Measurements from ENCODE around the gene CBY3.
"Not testable (repeated sequence)": the region's sequence is repeated elsewhere in the genome, so short reads cannot be mapped to it uniquely, and the experiment has no call there.

DNA sequence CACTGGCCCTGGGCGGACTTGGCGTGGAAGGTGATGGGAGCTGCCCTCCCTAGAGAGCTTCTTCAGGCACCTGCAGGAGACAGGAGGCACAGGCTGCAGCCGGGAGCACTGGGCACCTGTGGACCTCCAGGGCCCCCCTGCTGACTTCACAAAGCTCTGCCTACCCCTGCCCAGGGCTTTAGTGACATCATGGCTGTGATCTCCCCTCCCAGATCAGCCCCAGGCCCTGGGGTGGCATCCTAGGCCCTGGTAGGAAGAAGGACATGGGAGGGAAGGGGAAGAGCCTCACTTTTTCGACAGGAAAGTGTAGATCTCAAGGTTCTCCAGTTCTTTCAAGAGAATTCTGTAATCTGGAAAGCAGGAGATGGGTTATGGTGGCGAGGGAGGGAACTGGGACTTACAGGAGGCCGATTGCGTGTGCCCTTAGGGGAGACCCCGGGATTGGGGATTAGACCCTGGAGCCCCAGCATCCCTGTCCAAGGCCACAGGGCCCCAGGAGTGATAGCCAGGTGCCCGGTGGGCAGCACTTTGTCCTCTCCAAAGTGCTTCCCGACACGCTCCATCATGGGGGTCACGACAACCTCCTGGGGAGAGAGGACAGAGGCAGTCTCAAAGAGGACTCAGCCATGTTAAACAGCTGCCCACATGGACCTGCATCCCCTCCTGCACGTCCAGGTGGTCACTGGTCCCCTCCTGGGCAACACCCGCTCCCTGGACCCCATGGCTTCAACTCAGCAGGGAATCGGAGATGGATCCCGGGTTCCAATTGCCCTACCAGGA is 37.5 kb downstream of the CBY3 start:
- TF ChIP-seq, protein P1, sequence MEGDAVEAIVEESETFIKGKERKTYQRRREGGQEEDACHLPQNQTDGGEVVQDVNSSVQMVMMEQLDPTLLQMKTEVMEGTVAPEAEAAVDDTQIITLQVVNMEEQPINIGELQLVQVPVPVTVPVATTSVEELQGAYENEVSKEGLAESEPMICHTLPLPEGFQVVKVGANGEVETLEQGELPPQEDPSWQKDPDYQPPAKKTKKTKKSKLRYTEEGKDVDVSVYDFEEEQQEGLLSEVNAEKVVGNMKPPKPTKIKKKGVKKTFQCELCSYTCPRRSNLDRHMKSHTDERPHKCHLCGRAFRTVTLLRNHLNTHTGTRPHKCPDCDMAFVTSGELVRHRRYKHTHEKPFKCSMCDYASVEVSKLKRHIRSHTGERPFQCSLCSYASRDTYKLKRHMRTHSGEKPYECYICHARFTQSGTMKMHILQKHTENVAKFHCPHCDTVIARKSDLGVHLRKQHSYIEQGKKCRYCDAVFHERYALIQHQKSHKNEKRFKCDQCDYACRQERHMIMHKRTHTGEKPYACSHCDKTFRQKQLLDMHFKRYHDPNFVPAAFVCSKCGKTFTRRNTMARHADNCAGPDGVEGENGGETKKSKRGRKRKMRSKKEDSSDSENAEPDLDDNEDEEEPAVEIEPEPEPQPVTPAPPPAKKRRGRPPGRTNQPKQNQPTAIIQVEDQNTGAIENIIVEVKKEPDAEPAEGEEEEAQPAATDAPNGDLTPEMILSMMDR (IDR thresholded peaks at IDR 0.05; ENCODE audit: low read length) = not testable (repeated sequence)
- not testable (repeated sequence) for TF ChIP-seq EZH2phosphoT487 (IDR thresholded peaks at IDR 0.05; ENCODE audit: low read length)
